ENCODE results near the gene BCL2.
A peak's percentile ranks its signal among the peaks of the same experiment; 100 is the strongest.
"Not testable (repeated sequence)": the region's sequence is repeated elsewhere in the genome, so short reads cannot be mapped to it uniquely, and the experiment has no call there.

Gene BCL2

GRCh38 chr18:63319383-63320122 lies at the start of gene BCL2:
Gene BCL2 (minus strand): TSS chr18:63319769.
- peak; percentile 35 for DNase-seq

GRCh38 chr18:63368611-63369010 lies 49.0 kb upstream of the BCL2 start:
- DNase-seq = no peak

GRCh38 chr18:63367053-63367953 lies 47.7 kb upstream of the BCL2 start, which contains the start of gene KDSR:
Gene KDSR (minus strand): TSS chr18:63367206. CDS start chr18:63367118, 88 bp downstream.
- DNase-seq = peak; percentile 92

GRCh38 chr18:63366213-63367052 lies 46.9 kb upstream of the BCL2 start:
- peak; percentile 14 for DNase-seq

GRCh38 chr18:63365876-63366212 lies 46.3 kb upstream of the BCL2 start:
- no peak for DNase-seq

GRCh38 chr18:63363951-63364350 lies 44.4 kb upstream of the BCL2 start:
- no peak for DNase-seq

- not testable (repeated sequence) for DNase-seq
These were observed 43.9 kb upstream of the BCL2 start for GRCh38 chr18:63363420-63363819.

- DNase-seq = no peak
These were observed 36.8 kb upstream of the BCL2 start for GRCh38 chr18:63356272-63356896.

- no peak for DNase-seq
These were observed 30.7 kb upstream of the BCL2 start for GRCh38 chr18:63350230-63350629.

GRCh38 chr18:63348508-63349136 lies 29.1 kb upstream of the BCL2 start:
- no peak for DNase-seq

GRCh38 chr18:63346480-63347183 lies 27.1 kb upstream of the BCL2 start:
- no peak for DNase-seq

GRCh38 chr18:63346031-63346430 lies 26.5 kb upstream of the BCL2 start:
- peak; percentile 22 for DNase-seq

GRCh38 chr18:63344918-63345317 lies 25.3 kb upstream of the BCL2 start:
- DNase-seq = no peak

GRCh38 chr18:63344263-63344662 lies 24.7 kb upstream of the BCL2 start:
- no peak for DNase-seq

- DNase-seq = peak; percentile 45
These were observed 22.6 kb upstream of the BCL2 start for GRCh38 chr18:63342206-63342605.

GRCh38 chr18:63339920-63340484 lies 20.4 kb upstream of the BCL2 start:
- peak; percentile 28 for DNase-seq

- DNase-seq = no peak
These were observed 17.0 kb upstream of the BCL2 start for GRCh38 chr18:63336366-63337099.

- no peak for DNase-seq
These were observed 11.5 kb upstream of the BCL2 start for GRCh38 chr18:63331105-63331504.

- no peak for DNase-seq
These were observed 10.0 kb upstream of the BCL2 start for GRCh38 chr18:63329431-63330145.

GRCh38 chr18:63326011-63326410 lies 6.4 kb upstream of the BCL2 start:
- no peak for DNase-seq

Data from NCI-H1694 treated with DMSO at 0.1 percent for 48 hours (cell line).